A172 (cell line): ENCODE measurements around the gene EEF1G. TPM values are rescaled to one million over a fixed set of nuclear protein-coding genes. Genes with fewer than 3 reads are reported as not detected.
"Not testable (repeated sequence)": the region's sequence is repeated elsewhere in the genome, so short reads cannot be mapped to it uniquely, and the experiment has no call there.

Experiments
- DNase-seq: peaks from one replicate; pipeline ENCODE4 v3.0.0-alpha.2; 2015; ENCODE audit warnings: low spot score
- total RNA-seq: library from RNA; depleted of rRNA; stranded (reverse); fragments of >200 nt; shearing (Covaris generic); gene quantifications from 2 replicates; pipeline ENCODE4 v1.2.3, GENCODE V29; 2014

EEF1G gene
- total RNA-seq, 1 experiment from 2014 or later: 1,294 TPM

DNA sequence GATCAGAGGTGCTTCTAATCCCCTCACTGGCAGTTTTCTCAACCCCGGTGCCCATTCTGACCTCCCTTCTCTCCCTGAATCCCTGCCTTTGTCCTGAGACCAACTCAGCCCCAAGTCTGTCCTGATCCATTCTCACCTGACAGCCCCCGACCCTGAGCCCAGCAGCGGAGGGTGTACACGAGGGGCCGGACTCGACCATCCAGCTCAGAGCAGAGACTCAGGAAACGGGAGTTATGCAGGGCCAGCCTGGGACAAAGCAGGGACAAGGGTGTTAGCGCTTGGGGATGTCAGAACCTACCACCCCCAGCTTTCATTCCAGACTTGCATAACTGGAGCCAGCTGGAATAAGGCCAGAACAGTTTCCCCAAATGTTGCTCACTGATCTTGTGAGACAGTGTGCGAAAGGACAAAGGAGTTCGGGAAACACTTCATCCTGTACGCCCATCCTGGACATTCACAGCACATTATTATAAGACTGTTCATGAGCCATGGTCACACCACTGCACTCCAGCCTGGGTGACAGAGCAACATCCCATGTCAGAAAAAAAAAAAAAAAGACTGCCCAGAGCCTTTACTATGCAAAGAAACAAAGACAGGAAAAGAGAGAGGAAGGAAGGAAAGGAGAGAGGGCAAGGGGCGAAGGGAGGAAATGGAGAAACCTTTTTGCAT, 3.5 kb upstream of the EEF1G start:
- no peak for DNase-seq

GRCh38 chr11:62575837-62576236, 2.1 kb upstream of the EEF1G start:
- DNase-seq: no peak

- DNase-seq: no peak
Measured at GRCh38 chr11:62575156-62575555, 1.5 kb upstream of the EEF1G start.

DNA sequence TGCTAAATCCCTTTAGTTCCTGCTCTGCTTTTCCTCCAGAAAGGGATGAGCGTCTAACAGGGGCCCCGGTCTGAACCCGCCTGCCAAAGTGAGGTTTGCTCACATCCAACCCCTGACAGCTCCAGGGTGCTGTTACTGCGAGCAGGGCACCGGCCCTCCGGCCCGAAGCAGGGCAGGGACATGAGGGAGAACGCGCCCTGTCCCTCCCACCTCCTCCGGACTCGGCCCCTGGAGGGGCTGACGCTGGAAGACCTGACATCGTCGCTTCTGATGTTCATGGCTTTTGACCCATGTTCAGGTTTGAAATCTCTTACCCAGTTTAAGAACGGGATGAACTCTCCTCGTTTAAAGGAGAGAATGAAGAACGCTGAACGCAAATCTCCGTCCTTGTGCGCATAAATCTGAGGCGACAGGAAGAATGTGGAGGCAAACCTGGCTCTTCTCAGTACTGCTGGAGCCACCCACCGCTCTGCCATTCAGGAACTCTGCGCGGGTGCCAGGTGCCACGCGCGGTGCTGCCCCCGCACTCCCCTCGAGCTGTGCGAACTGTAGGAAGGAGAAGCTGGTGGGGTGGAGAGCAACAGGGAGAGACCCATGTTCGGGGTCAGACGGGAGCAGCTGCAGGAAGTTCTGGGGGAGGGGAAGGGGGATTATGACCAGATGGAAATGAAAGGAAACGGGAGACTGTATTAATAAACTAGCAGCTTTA, 826 bp upstream of the EEF1G start:
- DNase-seq: no peak

DNA sequence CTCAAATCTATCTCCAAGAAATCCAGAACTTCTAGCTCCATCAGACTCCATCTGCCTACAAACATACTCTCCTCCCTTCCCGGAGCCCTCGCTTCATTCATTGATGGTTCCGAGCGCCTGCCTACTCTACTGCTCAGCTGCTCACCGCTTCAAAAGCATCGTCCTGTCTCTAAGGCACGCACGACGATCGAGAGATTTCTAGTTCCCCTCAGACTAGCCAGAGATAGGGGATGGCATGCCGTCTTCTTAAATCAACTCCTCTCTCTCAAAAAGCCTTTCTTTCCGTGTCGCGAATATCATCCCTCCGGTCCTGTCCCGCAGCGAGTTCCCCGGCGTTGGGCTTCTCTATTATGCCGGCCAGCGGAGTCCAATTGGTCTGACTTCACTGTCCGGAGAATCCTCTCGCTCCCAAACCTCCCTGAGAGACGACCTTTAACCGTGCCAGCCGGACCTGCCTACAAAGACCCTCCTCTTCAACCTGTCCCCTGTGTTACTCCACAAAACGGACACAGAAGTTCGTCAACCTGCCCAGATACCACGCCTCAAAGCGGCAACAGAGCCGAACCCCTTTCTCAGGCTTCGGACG, 592 bp downstream of the EEF1G start:
- no peak for DNase-seq

- DNase-seq: no peak
Measured at GRCh38 chr11:62572431-62572830, 1.3 kb downstream of the EEF1G start.

- not testable (repeated sequence) for DNase-seq
Measured at GRCh38 chr11:62571493-62571892, 2.2 kb downstream of the EEF1G start.

DNA sequence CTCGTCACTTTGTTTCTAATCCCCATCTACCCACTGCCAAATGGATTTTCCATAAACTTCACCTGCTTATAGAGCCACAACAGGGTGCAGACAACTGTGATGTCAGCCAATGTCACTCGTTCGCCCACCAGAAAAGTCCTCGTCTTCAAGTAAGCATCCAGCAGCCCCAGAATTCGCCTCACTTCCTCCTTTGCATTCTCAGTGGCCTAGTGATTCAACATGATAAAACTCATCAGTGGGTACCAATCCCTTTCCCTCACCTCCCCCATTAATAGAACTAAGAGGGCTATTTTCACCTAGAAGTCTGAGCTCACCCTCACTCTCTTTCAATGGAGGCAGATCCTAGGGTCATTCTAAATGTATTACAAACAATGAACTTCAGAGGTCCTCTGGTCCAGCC, 2.8 kb downstream of the EEF1G start:
- not testable (repeated sequence) for DNase-seq

GRCh38 chr11:62569611-62570010, 4.1 kb downstream of the EEF1G start:
- DNase-seq: no peak

- DNase-seq: no peak
Measured at GRCh38 chr11:62567018-62567633, 6.6 kb downstream of the EEF1G start.

DNA sequence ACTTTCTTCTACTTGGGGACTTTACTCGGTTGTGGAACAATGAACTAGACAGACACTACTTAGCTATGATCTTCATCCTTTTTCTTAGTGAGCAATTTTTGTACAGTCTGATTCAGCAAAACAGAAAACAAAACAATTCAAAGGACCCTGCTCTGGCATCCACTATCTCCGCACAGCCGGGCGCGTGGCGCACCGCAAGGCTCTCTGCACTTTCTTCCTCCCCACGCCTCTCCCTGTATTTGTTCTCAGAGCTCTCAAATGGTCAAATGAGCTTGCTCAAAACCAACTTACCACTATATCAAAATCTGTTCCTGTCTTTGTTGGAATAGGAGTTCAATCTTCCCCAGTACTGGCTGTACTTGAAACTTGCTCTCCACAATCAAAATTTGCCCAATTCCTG, 7.4 kb downstream of the EEF1G start:
- DNase-seq: no peak

DNA sequence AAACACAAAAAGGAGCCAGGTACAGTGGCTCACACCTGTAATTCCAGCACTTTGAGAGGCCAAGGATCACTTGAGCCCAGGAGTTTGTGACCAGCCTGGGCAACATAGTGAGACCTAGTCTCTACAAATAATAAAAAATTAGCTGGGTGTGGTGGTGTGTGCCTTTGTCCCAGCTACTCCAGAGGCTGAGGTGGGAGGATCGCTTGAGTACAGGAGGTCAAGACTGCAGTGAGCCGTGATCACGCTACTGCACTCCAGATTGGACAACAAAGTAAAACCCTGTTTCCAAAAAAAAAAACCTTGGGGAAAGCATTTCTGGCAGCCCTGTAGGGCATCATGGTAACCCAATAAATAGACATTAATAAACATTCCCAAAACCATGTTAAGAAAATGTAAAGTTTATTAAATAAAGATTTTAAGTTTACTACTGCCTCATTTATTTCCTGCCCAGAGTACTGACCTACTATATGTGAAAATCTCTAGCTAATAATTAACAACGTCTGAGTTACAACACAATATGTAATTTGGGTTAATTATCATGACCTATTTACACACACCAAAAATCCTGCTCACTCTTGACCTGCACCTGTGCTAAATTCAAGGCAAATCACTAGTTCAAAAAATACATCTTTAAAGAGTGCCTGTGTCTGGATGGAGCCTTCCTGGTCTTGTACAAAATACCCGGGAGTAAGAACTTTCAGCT, 8.4 kb downstream of the EEF1G start:
- no peak for DNase-seq

DNA sequence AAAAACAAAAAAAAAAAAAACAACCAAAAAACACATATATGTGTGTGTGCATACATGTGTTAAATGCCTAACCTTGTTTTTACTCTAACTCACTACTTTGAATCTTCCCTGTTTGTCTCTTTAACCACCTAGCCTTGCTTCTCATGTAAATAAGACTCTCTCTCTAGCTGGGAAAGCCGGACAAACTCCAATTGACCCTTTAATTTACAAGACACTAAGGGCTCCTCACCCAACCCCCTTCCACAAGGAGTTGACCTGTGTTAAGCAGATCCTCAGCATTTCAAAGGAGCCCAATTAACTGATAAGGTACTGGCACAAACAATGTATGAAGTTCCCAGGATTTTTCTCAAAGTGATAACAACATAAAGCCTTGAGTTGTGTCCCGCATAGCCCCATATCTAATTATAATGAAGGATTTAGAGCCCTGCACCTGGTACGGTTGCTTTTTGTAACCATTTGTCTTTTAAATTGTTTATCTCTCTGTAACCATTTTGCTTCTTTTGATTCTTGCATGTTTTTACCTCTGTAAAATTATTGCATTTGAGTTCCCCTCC, 11.9 kb downstream of the EEF1G start:
- DNase-seq: peak; percentile 18

GRCh38 chr11:62560566-62561103, 13.1 kb downstream of the EEF1G start:
- peak; percentile 98 for DNase-seq

- DNase-seq: peak; percentile 44
Measured at GRCh38 chr11:62559626-62560025, 14.1 kb downstream of the EEF1G start.

DNA sequence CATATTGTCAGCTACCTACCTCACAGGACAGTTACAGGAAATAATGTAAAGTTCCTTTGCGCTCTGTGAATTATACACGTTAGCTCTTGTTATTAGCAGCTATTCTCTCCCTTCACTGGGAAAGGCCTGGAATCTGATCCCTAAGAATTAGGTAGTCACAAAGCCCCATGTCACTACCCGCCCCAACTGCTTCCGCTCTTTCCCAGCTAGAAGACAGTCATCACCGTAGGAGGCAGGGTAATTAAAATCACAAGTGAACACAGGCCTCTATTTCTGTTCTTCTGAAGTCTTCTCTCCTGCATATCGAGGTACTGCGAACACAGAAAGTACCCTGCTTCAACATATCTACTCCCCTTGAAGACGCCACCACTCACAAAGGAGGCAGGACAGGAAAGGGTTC, 14.5 kb downstream of the EEF1G start:
- peak; percentile 35 for DNase-seq

DNA sequence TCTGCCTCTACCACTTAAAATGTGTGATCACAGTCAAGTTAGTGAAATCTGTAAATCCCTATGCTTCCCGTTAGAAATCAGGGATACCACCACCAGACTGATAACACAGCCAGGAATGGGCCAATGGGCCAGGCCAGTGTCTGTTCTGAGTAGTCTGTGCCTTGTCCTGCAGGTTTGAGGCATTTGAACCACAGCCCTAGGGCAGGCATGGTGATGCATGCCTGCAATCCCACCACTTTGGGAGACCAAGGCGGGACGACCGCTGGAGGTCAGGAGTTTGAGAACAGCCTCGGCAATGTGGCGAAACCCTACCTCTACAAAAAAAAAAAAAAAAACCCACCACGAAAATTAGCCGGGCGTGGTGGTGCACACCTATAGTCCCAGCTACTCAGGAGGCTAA, 15.0 kb downstream of the EEF1G start:
- DNase-seq: no peak

DNA sequence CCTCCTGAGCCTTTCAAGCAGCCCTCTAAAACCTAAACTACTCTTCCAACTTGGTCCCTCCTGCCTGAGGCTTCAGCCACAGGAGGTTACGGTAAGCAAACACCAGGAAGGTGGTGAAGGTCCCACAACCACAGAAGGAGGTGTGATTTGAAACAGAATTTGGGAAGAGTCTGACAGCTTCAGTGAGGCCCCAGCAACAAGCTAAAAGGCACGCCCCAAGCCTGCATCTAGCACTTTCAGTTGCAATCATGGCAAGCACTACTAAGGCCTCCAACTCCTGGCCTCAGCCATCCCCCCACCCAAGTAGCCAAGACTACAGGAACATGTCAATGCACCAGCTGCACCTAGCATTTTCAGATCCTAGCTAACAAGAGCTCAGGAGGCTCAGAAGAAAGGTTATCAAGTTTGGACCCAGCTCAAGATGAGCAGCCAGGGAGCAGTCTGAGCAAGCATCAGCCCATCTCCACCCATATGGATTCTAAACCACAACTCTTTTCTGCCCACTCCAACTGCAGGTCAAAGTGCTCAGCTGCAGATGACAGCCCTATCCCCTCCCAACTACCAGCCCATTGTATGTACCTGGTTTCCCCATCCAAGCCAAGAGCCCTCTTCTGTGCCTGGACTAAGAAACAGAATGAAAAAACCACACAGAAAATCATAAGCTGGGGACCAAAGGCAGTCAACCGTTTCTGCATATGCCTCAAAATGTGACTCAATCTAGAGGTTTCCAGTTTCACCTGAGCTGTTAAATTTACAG, 16.6 kb downstream of the EEF1G start:
- peak; percentile 58 for DNase-seq

DNA sequence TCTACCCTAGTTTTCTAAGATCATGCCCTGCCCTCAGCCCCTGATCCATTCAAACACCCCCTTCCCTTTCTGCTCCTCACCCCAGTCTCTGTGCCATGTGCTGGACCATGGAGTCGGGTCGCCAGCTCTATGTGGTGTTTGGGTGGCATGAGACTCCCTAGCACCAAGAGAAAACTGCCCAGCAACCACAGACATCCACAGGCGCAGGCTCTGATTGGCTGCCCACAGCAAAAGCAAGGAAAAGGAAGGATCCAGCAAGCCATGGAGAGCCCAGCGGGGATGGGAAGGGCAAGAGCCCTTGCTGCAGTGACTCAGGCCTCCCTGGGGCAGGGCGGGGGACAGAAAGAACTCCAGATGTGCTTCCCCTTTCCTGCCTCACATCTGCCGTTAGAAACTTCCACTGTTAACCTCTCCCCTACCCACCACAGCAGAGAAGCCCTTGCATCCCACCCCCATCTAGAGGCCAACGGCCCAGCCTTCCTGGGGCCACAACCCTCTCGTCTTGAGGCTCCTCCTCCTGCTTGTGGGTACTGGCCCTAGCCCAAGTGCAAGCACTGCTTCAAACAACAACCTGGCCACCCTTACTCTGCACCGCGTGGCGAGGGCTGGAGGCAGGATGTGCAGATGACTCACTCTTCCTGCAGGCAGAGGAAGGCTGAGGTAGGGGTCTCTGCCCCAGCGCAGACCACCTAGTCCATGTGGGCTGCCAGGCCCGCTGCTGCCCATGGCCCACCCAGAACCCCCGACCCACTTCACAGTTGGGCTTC, 17.4 kb downstream of the EEF1G start:
- DNase-seq: peak; percentile 98
